ENCODE results near the gene COX15. TPM values are rescaled to one million over a fixed set of nuclear protein-coding genes. Genes with fewer than 3 reads are reported as not detected.

Gene COX15
- total RNA-seq: 39.5 and 47.4 TPM in 2 replicates
- total RNA-seq (2013): 43.2 TPM
- polyA plus RNA-seq: 13.9 and 18.3 TPM in 2 replicates
- polyA minus RNA-seq: 15.4 and 17.0 TPM in 2 replicates

DNA sequence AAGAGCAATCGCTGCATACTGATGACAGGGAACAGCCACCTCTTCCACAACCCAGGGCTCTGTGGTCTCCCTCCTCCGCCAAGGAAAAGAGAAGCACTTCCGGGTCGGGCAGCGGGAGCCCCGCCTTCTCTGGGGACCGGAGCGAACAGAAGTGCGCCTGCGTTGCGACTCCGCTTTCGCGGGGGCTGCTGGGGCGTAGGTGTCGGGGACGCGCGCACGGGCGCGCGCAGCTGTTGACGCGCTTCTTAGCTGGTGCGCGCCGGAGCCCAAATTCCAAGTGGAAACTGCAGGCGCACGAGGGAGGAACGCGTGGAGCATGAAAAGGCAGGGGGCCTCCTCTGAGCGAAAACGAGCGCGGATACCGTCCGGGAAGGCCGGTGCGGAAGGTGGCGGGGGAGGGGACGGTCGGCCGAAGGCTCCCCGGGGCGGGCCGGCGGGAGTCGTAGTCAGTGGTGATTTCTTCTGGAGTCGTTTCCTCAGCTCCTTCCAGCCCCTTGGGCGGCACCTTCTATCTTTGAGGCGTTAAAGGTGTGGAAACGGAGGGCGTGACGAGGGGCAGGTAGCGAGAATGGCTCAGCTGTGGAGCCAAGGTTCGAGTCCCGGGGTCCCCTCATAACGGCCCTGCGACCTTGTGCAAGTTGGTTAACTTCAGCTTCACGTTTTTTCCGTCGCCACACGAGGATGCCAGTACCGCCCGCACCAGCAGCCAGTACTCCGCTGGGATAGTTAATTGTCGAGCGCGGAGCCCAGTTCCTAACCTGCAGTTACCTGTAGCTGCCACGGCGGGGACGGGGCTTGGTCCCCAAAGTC lies at the start of gene COX15, which contains the start of gene CUTC:
Gene COX15, minus strand, starts transcription at position 95 of the 810 bp plus-strand sequence. Its CDS starts 78 bp downstream, at position 17.
Gene CUTC, plus strand, starts transcription at position 202 of the 810 bp plus-strand sequence. Its CDS starts 115 bp downstream, at position 317.
- peak; percentile 93 for ATAC-seq (ENCODE audit: low read depth)
- no peak for TF ChIP-seq EZH2 (IDR thresholded peaks at IDR 0.05; ENCODE audit: borderline replicate concordance, insufficient read depth, low read depth, low read length, poor library complexity, severe bottlenecking)
- TF ChIP-seq, protein P1, sequence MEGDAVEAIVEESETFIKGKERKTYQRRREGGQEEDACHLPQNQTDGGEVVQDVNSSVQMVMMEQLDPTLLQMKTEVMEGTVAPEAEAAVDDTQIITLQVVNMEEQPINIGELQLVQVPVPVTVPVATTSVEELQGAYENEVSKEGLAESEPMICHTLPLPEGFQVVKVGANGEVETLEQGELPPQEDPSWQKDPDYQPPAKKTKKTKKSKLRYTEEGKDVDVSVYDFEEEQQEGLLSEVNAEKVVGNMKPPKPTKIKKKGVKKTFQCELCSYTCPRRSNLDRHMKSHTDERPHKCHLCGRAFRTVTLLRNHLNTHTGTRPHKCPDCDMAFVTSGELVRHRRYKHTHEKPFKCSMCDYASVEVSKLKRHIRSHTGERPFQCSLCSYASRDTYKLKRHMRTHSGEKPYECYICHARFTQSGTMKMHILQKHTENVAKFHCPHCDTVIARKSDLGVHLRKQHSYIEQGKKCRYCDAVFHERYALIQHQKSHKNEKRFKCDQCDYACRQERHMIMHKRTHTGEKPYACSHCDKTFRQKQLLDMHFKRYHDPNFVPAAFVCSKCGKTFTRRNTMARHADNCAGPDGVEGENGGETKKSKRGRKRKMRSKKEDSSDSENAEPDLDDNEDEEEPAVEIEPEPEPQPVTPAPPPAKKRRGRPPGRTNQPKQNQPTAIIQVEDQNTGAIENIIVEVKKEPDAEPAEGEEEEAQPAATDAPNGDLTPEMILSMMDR (IDR thresholded peaks at IDR 0.05): peak; percentile 64
- peak within 1 kb of the TSS; percentile 84 to 99 (median 93) for H3K4me3 ChIP-seq (ENCODE audit: control extremely low read depth in 1 of 5, extremely low read depth in 1 of 5, insufficient read depth in 1 of 5, low read depth in 2 of 5, low read length in 4 of 5)
- DNase-seq: peak; percentile 95
- H2AFZ ChIP-seq (ENCODE audit: insufficient read depth, low read depth, low read length, poor library complexity, severe bottlenecking): peak within 1 kb of the TSS; percentile 96
- Mint-ChIP-seq H3K27me3 (no peaks in the 10 kb centered on the region), H3K9me3 (ENCODE audit: insufficient read depth) (no peaks in the 10 kb centered on the region), H3K4me1 (peaks cover 32% of the 10 kb centered on the region), H3K27ac (peak within 1 kb of the TSS; percentile 99), H3K4me3 (peak within 1 kb of the TSS; percentile 95)
- H3K9me3 ChIP-seq (ENCODE audit: control extremely low read depth in 1 of 3, control insufficient read depth in 2 of 3, insufficient read depth in 1 of 3, low read length in 2 of 3): no peaks in the 10 kb centered on the region
- peak within 1 kb of the TSS; percentile 91 for H3K9ac ChIP-seq (ENCODE audit: low read length)
- POLR2A ChIA-PET: interaction anchor here (0.5 to 1.0 kb wide), 2 partner anchors 54 to 112 kb away, joined by 4 to 5 read pairs; partner anchors contain the start of gene SLC25A28
- H4K20me1 ChIP-seq (ENCODE audit: control insufficient read depth, insufficient read depth, low read length, poor library complexity, severe bottlenecking): peaks cover 8% of the 10 kb centered on the region
- peaks cover 6 to 21% of the 10 kb centered on the region in 2 experiments for H3K36me3 ChIP-seq (replicated peaks in 1 of 2; ENCODE audit: control extremely low read depth in 1 of 2, control insufficient read depth in 1 of 2, extremely low read depth in 1 of 2, insufficient read depth in 2 of 2, low read length in 1 of 2)
- CTCF ChIA-PET: interaction anchor here (0.6 to 2.7 kb wide), 8 partner anchors 10 to 803 kb away, joined by 3 to 5 read pairs (median 4); partner anchors contain the start of genes ENTPD7 and HIF1AN
- intact Hi-C loops (cut with micrococcal nuclease): loop anchor here (1.0 to 5.0 kb wide), 6 partner anchors 73 to 1600 kb away; partner anchors contain the start of genes DNMBP, ENTPD7, GOT1 and R3HCC1L
- under 1% methylated on average over 73 of the region's 73 CpGs for WGBS (ENCODE audit: insufficient coverage)
- peak within 1 kb of the TSS; percentile 82 to 83 for H3K27ac ChIP-seq (ENCODE audit: low read length in 2 of 2)
- H3K79me2 ChIP-seq (ENCODE audit: control insufficient read depth, insufficient read depth, low read length): peaks cover 63% of the 10 kb centered on the region
- H3K4me2 ChIP-seq (replicated peaks; ENCODE audit: low read depth, low read length, poor library complexity, severe bottlenecking): peak within 1 kb of the TSS; percentile 76
- H3K4me1 ChIP-seq (ENCODE audit: control insufficient read depth in 2 of 2, insufficient read depth in 2 of 2, low read length in 2 of 2): peaks cover 13 to 24% of the 10 kb centered on the region in 2 donors
- no peaks in the 10 kb centered on the region for H3K27me3 ChIP-seq (replicated peaks in 1 of 4; ENCODE audit: control extremely low read depth in 1 of 4, control insufficient read depth in 3 of 4, insufficient read depth in 4 of 4, low read length in 3 of 4)
